ENCODE measurements around the gene CFAP43. TPM values are rescaled to one million over a fixed set of nuclear protein-coding genes. Genes with fewer than 3 reads are reported as not detected.
"Not testable (repeated sequence)": the region's sequence is repeated elsewhere in the genome, so short reads cannot be mapped to it uniquely, and the experiment has no call there.

CFAP43 gene
- total RNA-seq, 2 experiments from 2014 or later = not detected

- Histone ChIP-seq H3K27ac (ENCODE audit: low read depth, low read length, poor library complexity, severe bottlenecking) (no peak overlapping the region), H3K9me3 (ENCODE audit: low read length) (no peaks in the 10 kb centered on the region), H3K4me1 (ENCODE audit: insufficient read depth, low read length, poor library complexity, severe bottlenecking) (no peaks in the 10 kb centered on the region), H3K4me3 (ENCODE audit: low read depth, low read length, poor library complexity, severe bottlenecking) (no peak overlapping the region), H3K79me2 (ENCODE audit: insufficient read depth, low read depth, low read length) (no peaks in the 10 kb centered on the region), H3K9me2 (ENCODE audit: insufficient read depth, low read length) (no peaks in the 10 kb centered on the region), H3K4me2 (ENCODE audit: low read length) (no peak overlapping the region), H4K20me1 (ENCODE audit: insufficient read depth, low read length) (no peaks in the 10 kb centered on the region), H2AFZ (ENCODE audit: low read length) (no peak overlapping the region), H3K36me3 (ENCODE audit: insufficient read depth, low read length) (no peaks in the 10 kb centered on the region)
- intact Hi-C loops (cut with micrococcal nuclease; ENCODE audit: unreplicated experiment) = no loop called here
- no peak for TF ChIP-seq CTCF (conservative IDR thresholded peaks at IDR 0.05; ENCODE audit: low read length)
- DNase-seq (ENCODE audit: low spot score) = no peak
- ChIA-PET CTCF (ENCODE audit: unreplicated experiment) (no interaction called here), POLR2A (interaction anchor here (0.7 kb wide), 1 partner anchor 154 kb away, joined by 5 read pairs; no protein-coding TSS in a partner anchor)
- BruUV-seq (replicated peaks) = no TSS peak
These were observed 41.5 kb downstream of the CFAP43 start for GRCh38 chr10:104190695-104191094.

DNA sequence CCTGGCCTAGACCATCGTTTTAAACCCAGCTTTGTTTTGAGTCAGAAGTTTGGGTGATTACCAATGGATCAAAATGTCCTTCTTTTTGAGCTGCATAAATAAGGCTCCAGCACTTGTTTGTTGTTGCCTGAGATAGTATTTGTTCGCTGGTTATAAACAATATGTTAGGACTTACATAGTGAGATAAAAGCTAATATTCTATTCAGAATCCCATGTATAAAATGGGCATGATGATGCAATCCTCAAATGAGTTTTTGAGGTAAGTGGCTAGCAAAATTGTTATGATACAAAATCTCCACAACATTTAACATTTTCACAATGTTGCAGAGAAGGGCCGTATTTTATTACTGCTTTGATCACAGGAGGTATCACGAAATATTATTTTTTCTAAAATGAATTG lies 48.5 kb downstream of the CFAP43 start:
- no TSS peak for BruUV-seq (replicated peaks)
- Histone ChIP-seq H3K4me1 (ENCODE audit: insufficient read depth, low read length, poor library complexity, severe bottlenecking) (no peaks in the 10 kb centered on the region), H3K4me3 (ENCODE audit: low read depth, low read length, poor library complexity, severe bottlenecking) (no peak overlapping the region), H4K20me1 (ENCODE audit: insufficient read depth, low read length) (no peaks in the 10 kb centered on the region), H3K36me3 (ENCODE audit: insufficient read depth, low read length) (no peaks in the 10 kb centered on the region), H3K79me2 (ENCODE audit: insufficient read depth, low read depth, low read length) (no peaks in the 10 kb centered on the region), H3K9me3 (ENCODE audit: low read length) (no peaks in the 10 kb centered on the region), H3K4me2 (ENCODE audit: low read length) (no peak overlapping the region), H3K27ac (ENCODE audit: low read depth, low read length, poor library complexity, severe bottlenecking) (no peak overlapping the region), H2AFZ (ENCODE audit: low read length) (no peak overlapping the region), H3K9me2 (ENCODE audit: insufficient read depth, low read length) (no peaks in the 10 kb centered on the region)
- ChIA-PET CTCF (ENCODE audit: unreplicated experiment) (no interaction called here), POLR2A (interaction anchor here (0.7 kb wide), 1 partner anchor 368 kb away, joined by 4 read pairs; no protein-coding TSS in a partner anchor)
- TF ChIP-seq EZH2phosphoT487 (IDR thresholded peaks at IDR 0.05; ENCODE audit: borderline replicate concordance, low read depth, low read length) (no peak), CTCF (conservative IDR thresholded peaks at IDR 0.05; ENCODE audit: low read length) (no peak)
- intact Hi-C loops (cut with micrococcal nuclease; ENCODE audit: unreplicated experiment) = no loop called here
- no peak for DNase-seq (ENCODE audit: low spot score)

- H3K4me2 ChIP-seq (ENCODE audit: low read length); H3K9me2 ChIP-seq (ENCODE audit: insufficient read depth, low read length); intact Hi-C loops (cut with micrococcal nuclease; ENCODE audit: unreplicated experiment); H3K9me3 ChIP-seq (ENCODE audit: low read length); DNase-seq (ENCODE audit: low spot score); H3K79me2 ChIP-seq (ENCODE audit: insufficient read depth, low read depth, low read length); H3K4me3 ChIP-seq (ENCODE audit: low read depth, low read length, poor library complexity, severe bottlenecking); H4K20me1 ChIP-seq (ENCODE audit: insufficient read depth, low read length); CTCF ChIA-PET (ENCODE audit: unreplicated experiment); H3K36me3 ChIP-seq (ENCODE audit: insufficient read depth, low read length); H2AFZ ChIP-seq (ENCODE audit: low read length); H3K4me1 ChIP-seq (ENCODE audit: insufficient read depth, low read length, poor library complexity, severe bottlenecking); BruUV-seq (replicated peaks); H3K27ac ChIP-seq (ENCODE audit: low read depth, low read length, poor library complexity, severe bottlenecking): not testable (repeated sequence)
- POLR2A ChIA-PET = interaction anchor here (0.6 kb wide), 1 partner anchor 58 kb away, joined by 3 read pairs; no protein-coding TSS in a partner anchor
These were observed 58.0 kb downstream of the CFAP43 start for GRCh38 chr10:104174136-104174535.

Measured in OCI-LY7 (cell line).